ENCODE measurements around the gene RHOA.
"Not testable (repeated sequence)": the region's sequence is repeated elsewhere in the genome, so short reads cannot be mapped to it uniquely, and the experiment has no call there.

The RHOA gene

GRCh38 chr3:49362561-49362960, 49.2 kb downstream of the RHOA start:
- DNase-seq (ENCODE audit: low read depth in 2 of 2), result no peak

GRCh38 chr3:49359623-49360022, 52.2 kb downstream of the RHOA start:
- DNase-seq (ENCODE audit: low read depth in 2 of 2), result no peak

- DNase-seq (ENCODE audit: low read depth in 2 of 2), result peak in 1 of 2 donors; percentile 14
These were observed 52.9 kb downstream of the RHOA start for GRCh38 chr3:49358884-49359225.

GRCh38 chr3:49358217-49358883, 53.4 kb downstream of the RHOA start, which contains the start of gene GPX1:
TSS of gene GPX1 (minus strand) at chr3:49358353. CDS start at chr3:49358278, 75 bp downstream.
- DNase-seq (ENCODE audit: low read depth in 2 of 2), result peak; percentile 80 to 82

GRCh38 chr3:49357443-49358216, 54.1 kb downstream of the RHOA start:
- peak; percentile 35 to 37 for DNase-seq (ENCODE audit: low read depth in 2 of 2)

GRCh38 chr3:49357095-49357442, 54.7 kb downstream of the RHOA start:
- not testable (repeated sequence) for DNase-seq (ENCODE audit: low read depth in 2 of 2)

GRCh38 chr3:49352890-49353421, 58.8 kb downstream of the RHOA start:
- no peak for DNase-seq (ENCODE audit: low read depth in 2 of 2)

GRCh38 chr3:49352281-49352680, 59.5 kb downstream of the RHOA start:
- no peak for DNase-seq (ENCODE audit: low read depth in 2 of 2)

GRCh38 chr3:49351521-49352011, 60.2 kb downstream of the RHOA start:
- no peak for DNase-seq (ENCODE audit: low read depth in 2 of 2)

GRCh38 chr3:49349348-49350114, 62.2 kb downstream of the RHOA start:
- DNase-seq (ENCODE audit: low read depth in 2 of 2), result no peak

GRCh38 chr3:49348361-49348760, 63.4 kb downstream of the RHOA start:
- not testable (repeated sequence) for DNase-seq (ENCODE audit: low read depth in 2 of 2)

- no peak for DNase-seq (ENCODE audit: low read depth in 2 of 2)
These were observed 65.0 kb downstream of the RHOA start for GRCh38 chr3:49346797-49347251.

- DNase-seq (ENCODE audit: low read depth in 2 of 2), result no peak
These were observed 68.6 kb downstream of the RHOA start for GRCh38 chr3:49343163-49343562.

GRCh38 chr3:49341996-49342395, 69.8 kb downstream of the RHOA start:
- DNase-seq (ENCODE audit: low read depth in 2 of 2), result no peak

- DNase-seq (ENCODE audit: low read depth in 2 of 2), result peak; percentile 90 to 92
These were observed 71.6 kb downstream of the RHOA start, which contains the start of gene USP4 for GRCh38 chr3:49339941-49340800. TSS of gene USP4 (minus strand) at chr3:49340053. CDS start at chr3:49340024, 29 bp downstream.

GRCh38 chr3:49339581-49339940, 72.2 kb downstream of the RHOA start:
- peak in 1 of 2 donors; percentile 13 for DNase-seq (ENCODE audit: low read depth in 2 of 2)

- no peak for DNase-seq (ENCODE audit: low read depth in 2 of 2)
These were observed 77.7 kb downstream of the RHOA start for GRCh38 chr3:49333916-49334633.

- no peak for DNase-seq (ENCODE audit: low read depth in 2 of 2)
These were observed 78.7 kb downstream of the RHOA start for GRCh38 chr3:49333091-49333490.

GRCh38 chr3:49329186-49329585, 82.6 kb downstream of the RHOA start:
- DNase-seq (ENCODE audit: low read depth in 2 of 2), result no peak

- DNase-seq (ENCODE audit: low read depth in 2 of 2), result not testable (repeated sequence)
These were observed 83.4 kb downstream of the RHOA start for GRCh38 chr3:49328350-49328749.

Data from stimulated activated CD8-positive, alpha-beta memory T cell treated with anti-CD3 and anti-CD28 coated beads, Interleukin-2, amount 100 ng/mL, for 48 hours (primary cell).